ENCODE results near the gene NOX3. TPM values are rescaled to one million over a fixed set of nuclear protein-coding genes. Genes with fewer than 3 reads are reported as not detected.

NOX3 gene
- total and polyA plus RNA-seq, 2 donors (not counting 3 experiments of a cell fraction or from before 2014, with no cell fraction given), result not detected

GRCh38 chr6:155504848-155505607, 49.4 kb upstream of the NOX3 start:
- Histone ChIP-seq H3K4me3 (replicated peaks in 1 of 3; ENCODE audit: insufficient read depth in 1 of 3, low read depth in 1 of 3, low read length in 3 of 3) (no peak overlapping the region), H3K4me2 (ENCODE audit: insufficient read depth, low read length) (no peak overlapping the region), H3K9ac (replicated peaks; ENCODE audit: extremely low read depth, insufficient read depth, low read length) (no peak overlapping the region), H3K4me1 (ENCODE audit: control insufficient read depth, extremely low read depth, insufficient read depth, low read length) (no peaks in the 10 kb centered on the region), H3K9me3 (replicated peaks; ENCODE audit: control insufficient read depth, insufficient read depth, low read length) (no peaks in the 10 kb centered on the region), H2AFZ (ENCODE audit: low read depth, low read length) (no peak overlapping the region), H3K36me3 (ENCODE audit: control insufficient read depth in 2 of 2, extremely low read depth in 1 of 2, insufficient read depth in 2 of 2, low read length in 2 of 2) (no peaks in the 10 kb centered on the region), H3K79me2 (ENCODE audit: control insufficient read depth, insufficient read depth, low read length) (no peaks in the 10 kb centered on the region), H4K20me1 (replicated peaks; ENCODE audit: control insufficient read depth, extremely low read depth, insufficient read depth, low read length) (no peaks in the 10 kb centered on the region), H3K27me3 (ENCODE audit: control insufficient read depth in 2 of 2, insufficient read depth in 2 of 2, low read length in 2 of 2) (no peaks in the 10 kb centered on the region), H3K9me1 (replicated peaks; ENCODE audit: control insufficient read depth, extremely low read depth, insufficient read depth, low read length) (no peaks in the 10 kb centered on the region), H3K27ac (ENCODE audit: insufficient read depth, low read depth, low read length) (no peak overlapping the region)
- no peak for TF ChIP-seq GATA2 (IDR thresholded peaks at IDR 0.05; ENCODE audit: insufficient read depth, insufficient read length, low read depth, low read length)
- TF ChIP-seq EZH2 (IDR thresholded peaks at IDR 0.05; ENCODE audit: borderline replicate concordance, low read depth, low read length, severe bottlenecking), result no peak
- no peak for TF ChIP-seq MAX (IDR thresholded peaks at IDR 0.05; ENCODE audit: insufficient read depth, insufficient read length)
- TF ChIP-seq POLR2AphosphoS5 (IDR thresholded peaks at IDR 0.05; ENCODE audit: insufficient read depth, low read depth, low read length), result no peak
- TF ChIP-seq MYC (IDR thresholded peaks at IDR 0.05; ENCODE audit: low read depth, low read length), result no peak
- TF ChIP-seq JUN (IDR thresholded peaks at IDR 0.05; ENCODE audit: borderline replicate concordance, insufficient read depth, insufficient read length, low read depth), result no peak
- no peak for TF ChIP-seq FOS (IDR thresholded peaks at IDR 0.05; ENCODE audit: borderline replicate concordance, insufficient read depth, low read length)
- no peak for TF ChIP-seq POLR2A (IDR thresholded peaks at IDR 0.05; ENCODE audit: low read depth, low read length)
- no peak for TF ChIP-seq CTCF (IDR thresholded peaks at IDR 0.05; ENCODE audit: extremely low read depth in 1 of 2, insufficient read depth in 1 of 2, low read depth in 1 of 2, low read length in 2 of 2)
- BruUV-seq (replicated peaks), result no TSS peak
- dilution Hi-C loops (cut with MboI; ENCODE audit: extremely low pct_ligation_motif_present, low sequenced_read_pairs), result no loop called here
- POLR2A ChIA-PET, result no interaction called here
- CTCF ChIA-PET, result interaction anchor here (1.1 kb wide), 2 partner anchors 10 to 12 kb away, joined by 3 read pairs; no protein-coding TSS in a partner anchor
- intact Hi-C loops (cut with micrococcal nuclease), result no loop called here
- no peak for DNase-seq (ENCODE audit: low read depth, low spot score)
- no peak for FAIRE-seq

Measured in endothelial cell of umbilical vein (primary cell).